Fibroblast of lung (primary cell): ENCODE results near the gene ZBTB32. TPM values are rescaled to one million over a fixed set of nuclear protein-coding genes. Genes with fewer than 3 reads are reported as not detected.
A peak's percentile ranks its signal among the peaks of the same experiment; 100 is the strongest.
"Not testable (repeated sequence)": the region's sequence is repeated elsewhere in the genome, so short reads cannot be mapped to it uniquely, and the experiment has no call there.

ENCODE experiments used
- DNase-seq, 2 donors: peaks; one replicate each; pipeline versions ENCODE4 v3.0.0 to v3.0.0-alpha.2; 2010; ENCODE audit warnings: low read depth in 2 of 2
- H2AFZ ChIP-seq: 2 replicates; pipeline ENCODE4 v1.5.1; 2012; ENCODE audit warnings: low read length, control low read depth, inconsistent platforms
- H3K27ac ChIP-seq: 2 replicates; pipeline ENCODE4 v1.5.1; 2011; ENCODE audit warnings: low read length, control low read depth; ENCODE audit not compliant: insufficient read depth
- H3K27me3 ChIP-seq: 2 replicates; pipeline ENCODE4 v1.5.1; 2011; ENCODE audit warnings: mild to moderate bottlenecking, low read length; ENCODE audit not compliant: control insufficient read depth, insufficient read depth
- H3K36me3 ChIP-seq: 2 replicates; pipeline ENCODE4 v1.5.1; 2011; ENCODE audit warnings: low read length; ENCODE audit not compliant: control insufficient read depth, insufficient read depth
- H3K4me1 ChIP-seq: 2 replicates; pipeline ENCODE4 v1.5.1; 2011; ENCODE audit warnings: low read length; ENCODE audit not compliant: control insufficient read depth, insufficient read depth; ENCODE audit errors: extremely low read depth
- H3K4me2 ChIP-seq: 2 replicates; pipeline ENCODE4 v1.5.1; 2011; ENCODE audit warnings: low read length, control low read depth; ENCODE audit not compliant: insufficient read depth; ENCODE audit errors: extremely low read depth
- H3K4me3 ChIP-seq, 4 experiments: fragments of 200-600 bp in 1 of 4; sonication (generic) in 1 of 4; replicated peaks in 1 of 4; 2 replicates each; pipeline ENCODE4 v1.5.1; 2011 to 2016; ENCODE audit warnings: low read length in 4 of 4, low read depth in 3 of 4, mild to moderate bottlenecking in 3 of 4, control low read depth in 2 of 4, inconsistent platforms in 1 of 4, mixed read lengths in 1 of 4; ENCODE audit not compliant: insufficient read depth in 1 of 4; ENCODE audit errors: control extremely low read depth in 1 of 4
- H3K79me2 ChIP-seq: 2 replicates; pipeline ENCODE4 v1.5.1; 2012; ENCODE audit warnings: mild to moderate bottlenecking, low read length, inconsistent platforms; ENCODE audit not compliant: control insufficient read depth, insufficient read depth
- H3K9ac ChIP-seq: 2 replicates; pipeline ENCODE4 v1.5.1; 2011; ENCODE audit warnings: mild to moderate bottlenecking, low read length, control low read depth; ENCODE audit not compliant: insufficient read depth
- H3K9me3 ChIP-seq: 2 replicates; pipeline ENCODE4 v1.5.1; 2012; ENCODE audit warnings: low read depth, low read length; ENCODE audit not compliant: control insufficient read depth, insufficient read depth
- H4K20me1 ChIP-seq: 2 replicates; pipeline ENCODE4 v1.5.1; 2011; ENCODE audit warnings: low read length; ENCODE audit not compliant: control insufficient read depth, insufficient read depth; ENCODE audit errors: extremely low read depth
- EZH2 ChIP-seq: IDR thresholded peaks from 2 replicates; pipeline ENCODE4 v1.5.1; 2012; ENCODE audit warnings: low read length, control low read depth, mild to moderate bottlenecking; ENCODE audit errors: missing control alignments
- polyA minus RNA-seq: library from RNA; depleted of rRNA, polyadenylated mRNA; stranded (reverse); fragments of >200 nt; gene quantifications from 2 replicates; pipeline ENCODE4 v1.2.3, GENCODE V29; 2011; ENCODE audit warnings: low replicate concordance
- polyA plus RNA-seq, 2 donors: library from polyadenylated mRNA; depleted of rRNA in 1 of 2; stranded (reverse) in 1 of 2; unstranded in 1 of 2; fragments of >200 nt; gene quantifications; 2 replicates each; pipeline ENCODE4 v1.2.1, GENCODE V29; 2011 to 2012; ENCODE audit warnings: missing spikeins in 1 of 2
- total RNA-seq: library from RNA; depleted of rRNA; stranded (reverse); fragments of >200 nt; gene quantifications from 2 replicates; pipeline ENCODE4 v1.2.1, GENCODE V29; 2014
- TF ChIP-seq, protein P1 (sequence below), 2 donors: IDR thresholded peaks in 1 of 2; conservative IDR thresholded peaks in 1 of 2; 1 replicate in 1 of 2; 2 replicates in 1 of 2; pipeline ENCODE4 v1.5.1; 2011 to 2012; ENCODE audit warnings: low read length in 2 of 2, control low read depth in 1 of 2, inconsistent platforms in 1 of 2, low read depth in 1 of 2, mild to moderate bottlenecking in 1 of 2

ZBTB32 gene, protein sequence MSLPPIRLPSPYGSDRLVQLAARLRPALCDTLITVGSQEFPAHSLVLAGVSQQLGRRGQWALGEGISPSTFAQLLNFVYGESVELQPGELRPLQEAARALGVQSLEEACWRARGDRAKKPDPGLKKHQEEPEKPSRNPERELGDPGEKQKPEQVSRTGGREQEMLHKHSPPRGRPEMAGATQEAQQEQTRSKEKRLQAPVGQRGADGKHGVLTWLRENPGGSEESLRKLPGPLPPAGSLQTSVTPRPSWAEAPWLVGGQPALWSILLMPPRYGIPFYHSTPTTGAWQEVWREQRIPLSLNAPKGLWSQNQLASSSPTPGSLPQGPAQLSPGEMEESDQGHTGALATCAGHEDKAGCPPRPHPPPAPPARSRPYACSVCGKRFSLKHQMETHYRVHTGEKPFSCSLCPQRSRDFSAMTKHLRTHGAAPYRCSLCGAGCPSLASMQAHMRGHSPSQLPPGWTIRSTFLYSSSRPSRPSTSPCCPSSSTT
- total RNA-seq (not detected in 2 replicates), polyA plus RNA-seq (not detected in 2 replicates), polyA minus RNA-seq (not detected in 2 replicates)
- polyA plus RNA-seq (2012): not detected in 2 replicates

DNA sequence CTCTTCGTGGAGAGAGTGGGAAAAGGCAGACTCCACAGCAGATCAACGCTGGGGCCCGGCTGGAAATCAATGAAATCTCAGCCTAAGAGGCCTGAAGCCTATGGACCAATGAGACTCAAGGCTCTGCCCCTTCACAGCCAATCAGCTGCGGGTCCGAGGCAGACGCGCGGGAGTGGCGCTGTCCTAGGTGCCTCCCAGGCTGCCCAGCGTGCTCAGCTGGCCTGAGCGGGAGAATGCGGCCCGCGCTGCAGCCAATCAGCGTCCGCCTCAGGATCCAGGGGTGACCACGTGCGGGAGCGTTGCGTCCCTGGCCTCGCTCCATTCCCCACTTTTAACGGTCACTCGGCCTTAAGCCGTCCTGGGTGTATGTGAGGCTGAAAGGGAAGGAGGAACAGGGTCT, at the start of gene ZBTB32:
TSS of gene ZBTB32 (plus strand) at position 341 of the 400 bp plus-strand sequence. CDS start 10,069 bp downstream, outside the sequence.
- DNase-seq: peak; percentile 47 to 57
- no peak for TF ChIP-seq EZH2
- TF ChIP-seq, protein P1, sequence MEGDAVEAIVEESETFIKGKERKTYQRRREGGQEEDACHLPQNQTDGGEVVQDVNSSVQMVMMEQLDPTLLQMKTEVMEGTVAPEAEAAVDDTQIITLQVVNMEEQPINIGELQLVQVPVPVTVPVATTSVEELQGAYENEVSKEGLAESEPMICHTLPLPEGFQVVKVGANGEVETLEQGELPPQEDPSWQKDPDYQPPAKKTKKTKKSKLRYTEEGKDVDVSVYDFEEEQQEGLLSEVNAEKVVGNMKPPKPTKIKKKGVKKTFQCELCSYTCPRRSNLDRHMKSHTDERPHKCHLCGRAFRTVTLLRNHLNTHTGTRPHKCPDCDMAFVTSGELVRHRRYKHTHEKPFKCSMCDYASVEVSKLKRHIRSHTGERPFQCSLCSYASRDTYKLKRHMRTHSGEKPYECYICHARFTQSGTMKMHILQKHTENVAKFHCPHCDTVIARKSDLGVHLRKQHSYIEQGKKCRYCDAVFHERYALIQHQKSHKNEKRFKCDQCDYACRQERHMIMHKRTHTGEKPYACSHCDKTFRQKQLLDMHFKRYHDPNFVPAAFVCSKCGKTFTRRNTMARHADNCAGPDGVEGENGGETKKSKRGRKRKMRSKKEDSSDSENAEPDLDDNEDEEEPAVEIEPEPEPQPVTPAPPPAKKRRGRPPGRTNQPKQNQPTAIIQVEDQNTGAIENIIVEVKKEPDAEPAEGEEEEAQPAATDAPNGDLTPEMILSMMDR (conservative IDR thresholded peaks at IDR 0.05 in 1 of 2, IDR thresholded peaks at IDR 0.05 in 1 of 2; ENCODE audit: low read depth in 1 of 2, low read length in 2 of 2): no peak

DNA sequence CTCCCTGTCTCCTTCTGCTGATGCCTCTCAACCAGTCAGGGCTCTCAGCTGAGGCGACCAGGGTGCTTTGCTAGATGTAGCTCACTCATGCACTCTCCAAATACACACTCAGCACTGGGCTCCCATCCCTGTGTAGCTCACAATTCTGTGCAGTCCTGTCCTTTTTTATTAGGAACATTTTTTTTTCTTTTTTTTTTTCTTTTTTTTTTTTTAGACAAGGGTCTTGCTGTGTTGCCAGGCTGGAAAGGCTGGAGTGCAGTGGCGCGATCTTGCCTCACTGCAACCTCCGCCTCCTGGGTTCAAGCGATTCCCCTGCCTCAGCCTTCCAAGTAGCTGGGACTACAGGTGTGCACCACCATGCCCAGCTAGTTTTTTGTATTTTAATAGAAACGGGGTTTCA, 49.5 kb upstream of the ZBTB32 start:
- not testable (repeated sequence) for H2AFZ ChIP-seq, H3K79me2 ChIP-seq, DNase-seq, H3K9me3 ChIP-seq, H3K4me2 ChIP-seq, H3K27ac ChIP-seq, H4K20me1 ChIP-seq, H3K36me3 ChIP-seq, H3K27me3 ChIP-seq, H3K9ac ChIP-seq, H3K4me1 ChIP-seq, H3K4me3 ChIP-seq

More for the DNA sequence above, at the start of gene ZBTB32:
- Histone ChIP-seq H3K4me3 (no peak within 1 kb of the TSS), H3K79me2 (no peaks in the 10 kb centered on the region), H4K20me1 (no peaks in the 10 kb centered on the region), H3K36me3 (no peaks in the 10 kb centered on the region), H2AFZ (no peak within 1 kb of the TSS), H3K27ac (no peak within 1 kb of the TSS), H3K27me3 (no peaks in the 10 kb centered on the region), H3K4me1 (no peaks in the 10 kb centered on the region), H3K9ac (no peak within 1 kb of the TSS), H3K4me2 (no peak within 1 kb of the TSS), H3K9me3 (no peaks in the 10 kb centered on the region)

DNA sequence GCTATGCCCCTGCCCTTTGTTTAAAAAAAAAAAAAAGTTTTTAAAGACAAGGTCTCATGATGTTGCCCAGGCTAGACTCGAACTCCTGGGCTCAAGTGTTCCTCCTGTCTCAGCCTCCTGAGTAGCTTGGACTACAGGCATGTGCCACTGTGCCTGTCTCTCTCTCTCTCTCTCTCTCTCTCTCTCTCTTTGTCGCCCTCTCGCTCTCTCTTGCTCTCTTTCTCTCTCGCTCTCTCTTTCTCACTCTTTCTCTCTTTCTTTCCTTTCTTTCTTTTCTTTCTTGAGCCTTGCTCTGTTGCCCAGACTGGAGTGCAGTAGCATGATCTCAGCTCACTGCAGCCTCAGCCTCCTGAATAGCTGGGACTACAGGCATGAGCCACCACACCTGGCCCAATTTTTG, 48.8 kb upstream of the ZBTB32 start:
- no peak overlapping the region for H3K27ac ChIP-seq
- no peaks in the 10 kb centered on the region for H4K20me1 ChIP-seq
- H3K9ac ChIP-seq: no peak overlapping the region
- peaks cover 4% of the 10 kb centered on the region for H3K79me2 ChIP-seq
- H3K9me3 ChIP-seq: no peaks in the 10 kb centered on the region
- no peak overlapping the region for H3K4me3 ChIP-seq
- no peaks in the 10 kb centered on the region for H3K27me3 ChIP-seq
- H3K4me2 ChIP-seq: no peak overlapping the region
- no peaks in the 10 kb centered on the region for H3K4me1 ChIP-seq
- peaks cover 9% of the 10 kb centered on the region for H3K36me3 ChIP-seq
- no peak overlapping the region for H2AFZ ChIP-seq
- no peak for DNase-seq
- no peak for TF ChIP-seq EZH2
- TF ChIP-seq, protein P1 (conservative IDR thresholded peaks at IDR 0.05 in 1 of 2, IDR thresholded peaks at IDR 0.05 in 1 of 2; ENCODE audit: low read depth in 1 of 2, low read length in 2 of 2): no peak
